Activated naive CD4-positive, alpha-beta T cell treated with anti-CD3 and anti-CD28 coated beads, Interleukin-2, amount 10 ng/mL, durations not matched to agents 7 days and 5 days (primary cell): ENCODE data around the gene LYPD6.

Experiments
- CTCF ChIA-PET: fragments of 350-600 bp; sonication (Branson Sonifier 250); formaldehyde crosslinking; loops from one replicate; lab custom pipeline; 2021; ENCODE audit warnings: antibody characterized with exemption; lab: Charles Lee
- DNase-seq: peaks from one replicate; pipeline ENCODE4 v3.0.0-alpha.2; 2020
- H3K27ac Mint-ChIP-seq: one replicate; pipeline ENCODE4 v1.8.0; 2021; ENCODE audit warnings: mild to moderate bottlenecking, moderate library complexity, mixed read lengths
- H3K27me3 Mint-ChIP-seq: one replicate; pipeline ENCODE4 v1.8.0; 2021; ENCODE audit warnings: mild to moderate bottlenecking, mixed read lengths
- H3K36me3 Mint-ChIP-seq: one replicate; pipeline ENCODE4 v1.8.0; 2021; ENCODE audit warnings: mixed read lengths
- H3K4me1 Mint-ChIP-seq: one replicate; pipeline ENCODE4 v1.8.0; 2021; ENCODE audit warnings: mixed read lengths
- H3K4me3 Mint-ChIP-seq: one replicate; pipeline ENCODE4 v1.8.0; 2021; ENCODE audit warnings: mild to moderate bottlenecking, moderate library complexity, mixed read lengths
- H3K9me3 Mint-ChIP-seq: one replicate; pipeline ENCODE4 v1.8.0; 2021; ENCODE audit warnings: mixed read lengths

Gene LYPD6

GRCh38 chr2:149364839-149365238 lies 34.5 kb downstream of the LYPD6 start:
- H3K4me1 Mint-ChIP-seq: no peaks in the 10 kb centered on the region
- no peaks in the 10 kb centered on the region for H3K27me3 Mint-ChIP-seq
- CTCF ChIA-PET: no interaction called here

DNA sequence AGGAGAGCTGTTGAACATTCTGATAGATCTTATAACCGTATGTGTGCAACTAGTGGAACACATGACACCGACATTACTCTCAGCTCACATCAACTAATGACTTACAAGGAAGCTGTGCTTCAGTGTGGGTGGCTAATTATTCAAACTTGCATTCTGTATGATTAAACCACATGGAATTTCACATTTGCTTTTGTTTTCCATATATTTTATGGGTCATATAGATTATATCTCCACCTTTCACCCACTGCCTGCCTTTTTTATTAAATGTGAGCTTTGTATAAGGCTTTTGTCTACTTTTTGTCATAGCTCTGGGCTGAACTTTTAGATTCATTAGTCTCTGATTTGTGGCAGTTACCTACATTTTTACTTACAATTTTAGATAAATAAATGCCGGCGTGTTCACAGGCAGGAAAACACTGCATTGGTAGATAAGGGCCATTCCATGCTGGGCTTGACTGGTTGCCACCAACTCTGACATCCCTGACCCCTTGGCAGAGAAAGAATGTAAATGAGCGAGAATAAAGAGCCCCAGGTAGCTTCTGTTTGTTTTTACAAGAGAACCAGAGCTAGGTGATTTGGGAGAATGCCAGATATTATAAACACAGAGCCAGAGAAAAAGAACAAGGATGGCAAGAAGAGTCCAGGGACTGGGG lies 35.7 kb downstream of the LYPD6 start:
- Mint-ChIP-seq H3K27ac (no peak overlapping the region), H3K36me3 (no peaks in the 10 kb centered on the region), H3K4me1 (no peaks in the 10 kb centered on the region), H3K9me3 (no peaks in the 10 kb centered on the region), H3K4me3 (no peak overlapping the region), H3K27me3 (no peaks in the 10 kb centered on the region)
- DNase-seq: no peak
- CTCF ChIA-PET: no interaction called here

More at GRCh38 chr2:149364839-149365238, 34.5 kb downstream of the LYPD6 start:
- no peak for DNase-seq
- Mint-ChIP-seq H3K36me3 (no peaks in the 10 kb centered on the region), H3K27ac (no peak overlapping the region), H3K9me3 (no peaks in the 10 kb centered on the region), H3K4me3 (no peak overlapping the region)

DNA sequence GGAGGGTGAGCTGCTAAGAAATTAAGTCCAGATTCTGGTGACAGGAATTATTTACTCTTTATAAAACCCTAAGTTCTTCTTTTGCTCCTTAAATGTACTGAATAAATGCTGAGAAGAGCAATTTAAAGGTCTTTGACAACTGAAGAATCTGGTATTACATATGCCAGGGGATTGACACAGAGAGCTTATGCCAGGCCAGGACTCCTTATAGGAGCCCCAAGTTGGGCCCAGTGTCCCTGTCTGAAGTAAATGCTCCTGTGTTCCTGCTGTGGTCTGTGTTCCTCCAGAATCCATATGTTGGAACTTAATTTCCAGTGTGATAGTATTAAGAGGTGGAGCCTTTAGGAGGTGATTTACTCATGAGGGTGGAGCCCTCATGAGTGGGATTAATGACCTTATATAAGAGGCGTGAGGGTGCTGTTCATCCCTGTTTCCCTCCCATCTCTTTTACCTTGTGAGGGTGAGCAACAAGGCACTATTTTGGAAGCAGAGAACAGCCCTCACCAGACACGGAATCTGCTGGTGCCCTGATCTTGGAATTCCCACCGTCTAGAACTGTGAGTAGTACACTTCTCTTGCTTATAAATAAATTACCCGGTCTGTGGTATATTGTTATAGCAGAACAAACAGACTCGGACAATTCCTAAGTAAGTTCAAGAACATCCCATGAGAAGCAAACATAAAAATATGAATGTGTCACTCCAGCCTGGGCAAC lies 39.8 kb downstream of the LYPD6 start:
- Mint-ChIP-seq H3K4me1 (no peaks in the 10 kb centered on the region), H3K36me3 (no peaks in the 10 kb centered on the region), H3K27ac (no peak overlapping the region), H3K4me3 (no peak overlapping the region), H3K9me3 (no peaks in the 10 kb centered on the region), H3K27me3 (no peaks in the 10 kb centered on the region)
- CTCF ChIA-PET: no interaction called here
- DNase-seq: no peak

DNA sequence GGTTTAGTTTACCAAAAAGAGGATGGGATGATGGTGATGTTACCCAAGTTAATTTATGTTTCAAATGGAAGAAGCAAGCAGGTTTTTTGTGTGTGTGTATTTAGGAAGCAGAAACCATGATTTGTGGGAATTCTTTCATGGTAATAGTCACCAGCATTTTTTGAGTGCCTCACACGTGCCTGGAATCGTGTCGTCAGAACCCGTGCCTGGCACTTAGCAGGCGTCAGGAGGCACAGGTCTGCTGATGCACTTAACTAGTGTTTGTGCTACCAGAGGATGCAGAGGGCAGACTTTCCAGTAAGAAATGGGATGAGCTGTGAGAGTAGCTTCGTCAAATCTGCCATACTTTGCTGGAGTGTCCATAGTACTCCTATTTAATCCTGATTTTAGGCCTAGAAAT lies 41.1 kb downstream of the LYPD6 start:
- Mint-ChIP-seq H3K27ac (no peak overlapping the region), H3K4me3 (no peak overlapping the region), H3K27me3 (no peaks in the 10 kb centered on the region), H3K9me3 (no peaks in the 10 kb centered on the region), H3K4me1 (no peaks in the 10 kb centered on the region), H3K36me3 (no peaks in the 10 kb centered on the region)
- no peak for DNase-seq
- CTCF ChIA-PET: no interaction called here

GRCh38 chr2:149375801-149376361 lies 45.5 kb downstream of the LYPD6 start:
- CTCF ChIA-PET: no interaction called here
- Mint-ChIP-seq H3K27me3 (no peaks in the 10 kb centered on the region), H3K4me3 (no peak overlapping the region), H3K4me1 (no peaks in the 10 kb centered on the region), H3K9me3 (no peaks in the 10 kb centered on the region), H3K36me3 (no peaks in the 10 kb centered on the region), H3K27ac (no peak overlapping the region)
- no peak for DNase-seq

GRCh38 chr2:149380205-149380604 lies 49.8 kb downstream of the LYPD6 start:
- no peaks in the 10 kb centered on the region for H3K36me3 Mint-ChIP-seq
- DNase-seq: no peak
- H3K9me3 Mint-ChIP-seq: no peaks in the 10 kb centered on the region
- CTCF ChIA-PET: no interaction called here
- no peaks in the 10 kb centered on the region for H3K4me1 Mint-ChIP-seq
- no peaks in the 10 kb centered on the region for H3K27me3 Mint-ChIP-seq
- no peak overlapping the region for H3K27ac Mint-ChIP-seq
- H3K4me3 Mint-ChIP-seq: no peak overlapping the region

- DNase-seq: no peak
- H3K27me3 Mint-ChIP-seq: no peaks in the 10 kb centered on the region
- CTCF ChIA-PET: no interaction called here
- no peak overlapping the region for H3K4me3 Mint-ChIP-seq
- no peaks in the 10 kb centered on the region for H3K4me1 Mint-ChIP-seq
- H3K36me3 Mint-ChIP-seq: no peaks in the 10 kb centered on the region
- H3K27ac Mint-ChIP-seq: no peak overlapping the region
- H3K9me3 Mint-ChIP-seq: no peaks in the 10 kb centered on the region
Observed at GRCh38 chr2:149383340-149383739, 53.0 kb downstream of the LYPD6 start.

GRCh38 chr2:149385350-149385749 lies 55.0 kb downstream of the LYPD6 start:
- Mint-ChIP-seq H3K4me3 (no peak overlapping the region), H3K36me3 (no peaks in the 10 kb centered on the region), H3K9me3 (no peaks in the 10 kb centered on the region), H3K4me1 (no peaks in the 10 kb centered on the region), H3K27ac (no peak overlapping the region), H3K27me3 (no peaks in the 10 kb centered on the region)
- DNase-seq: no peak
- CTCF ChIA-PET: no interaction called here

GRCh38 chr2:149387411-149387810 lies 57.0 kb downstream of the LYPD6 start:
- H3K4me1 Mint-ChIP-seq: no peaks in the 10 kb centered on the region
- H3K27ac Mint-ChIP-seq: no peak overlapping the region
- no peaks in the 10 kb centered on the region for H3K36me3 Mint-ChIP-seq
- CTCF ChIA-PET: no interaction called here
- no peaks in the 10 kb centered on the region for H3K9me3 Mint-ChIP-seq
- no peak for DNase-seq
- H3K4me3 Mint-ChIP-seq: no peak overlapping the region
- H3K27me3 Mint-ChIP-seq: no peaks in the 10 kb centered on the region

GRCh38 chr2:149388120-149388816 lies 57.9 kb downstream of the LYPD6 start:
- H3K4me1 Mint-ChIP-seq: no peaks in the 10 kb centered on the region
- no peaks in the 10 kb centered on the region for H3K27me3 Mint-ChIP-seq
- CTCF ChIA-PET: no interaction called here
- H3K36me3 Mint-ChIP-seq: no peaks in the 10 kb centered on the region
- H3K27ac Mint-ChIP-seq: no peak overlapping the region
- no peaks in the 10 kb centered on the region for H3K9me3 Mint-ChIP-seq
- DNase-seq: no peak
- H3K4me3 Mint-ChIP-seq: no peak overlapping the region

DNA sequence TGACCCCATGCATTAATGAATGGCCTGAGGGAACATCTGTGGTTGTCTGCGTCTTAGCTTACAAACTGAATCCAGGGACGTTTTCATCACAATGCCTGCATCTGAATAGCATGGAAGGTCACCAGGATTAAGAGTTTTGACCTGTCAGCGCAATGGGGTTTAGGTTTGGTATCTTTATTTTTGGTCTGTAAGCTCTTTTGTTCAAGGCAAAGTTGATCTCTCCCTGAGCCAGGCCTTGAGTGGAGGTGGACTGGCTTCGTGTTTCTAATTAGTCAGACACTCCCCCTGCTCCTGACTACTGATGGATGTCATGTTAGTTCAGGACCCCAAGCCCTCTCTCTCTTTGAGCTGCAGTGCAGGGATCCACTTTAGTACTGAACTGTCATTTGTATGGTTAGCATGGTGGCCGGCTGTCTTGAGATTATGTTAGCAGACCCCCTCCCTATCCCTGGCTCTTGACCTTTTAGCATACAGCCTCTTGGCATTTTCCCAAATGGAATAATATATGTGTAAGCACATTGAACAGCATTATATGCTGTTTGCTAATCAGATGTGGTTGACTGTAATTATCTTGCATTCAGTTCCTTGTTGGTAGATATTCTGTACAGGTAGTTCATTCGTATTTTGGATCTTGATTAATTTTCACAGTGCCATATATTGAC lies 59.2 kb downstream of the LYPD6 start:
- Mint-ChIP-seq H3K4me3 (no peak overlapping the region), H3K27me3 (no peaks in the 10 kb centered on the region), H3K4me1 (no peaks in the 10 kb centered on the region), H3K27ac (no peak overlapping the region), H3K9me3 (no peaks in the 10 kb centered on the region), H3K36me3 (no peaks in the 10 kb centered on the region)
- DNase-seq: no peak
- CTCF ChIA-PET: no interaction called here

DNA sequence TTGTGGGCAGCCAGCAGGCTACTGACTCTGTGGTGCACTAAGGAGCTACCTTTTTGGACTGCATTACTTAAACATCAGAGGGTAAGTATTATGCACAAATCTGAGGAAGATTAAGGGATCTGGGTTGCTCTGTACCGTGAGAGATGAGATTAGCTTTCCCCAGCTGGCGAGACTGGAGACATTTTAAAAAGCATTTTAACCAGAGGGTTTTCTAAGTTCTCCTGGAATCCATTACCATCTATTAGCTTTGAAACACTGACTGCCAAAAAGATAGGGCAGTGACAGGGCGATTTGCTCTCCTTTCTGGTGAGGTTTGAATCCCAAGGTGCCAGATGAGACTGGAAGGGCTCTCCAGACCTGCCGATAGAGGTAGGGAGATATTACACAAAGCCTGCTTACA lies 63.2 kb downstream of the LYPD6 start:
- H3K4me3 Mint-ChIP-seq: no peak overlapping the region
- H3K27me3 Mint-ChIP-seq: peaks cover 4% of the 10 kb centered on the region
- DNase-seq: no peak
- H3K36me3 Mint-ChIP-seq: no peaks in the 10 kb centered on the region
- CTCF ChIA-PET: no interaction called here
- H3K27ac Mint-ChIP-seq: no peak overlapping the region
- H3K9me3 Mint-ChIP-seq: no peaks in the 10 kb centered on the region
- H3K4me1 Mint-ChIP-seq: no peaks in the 10 kb centered on the region

DNA sequence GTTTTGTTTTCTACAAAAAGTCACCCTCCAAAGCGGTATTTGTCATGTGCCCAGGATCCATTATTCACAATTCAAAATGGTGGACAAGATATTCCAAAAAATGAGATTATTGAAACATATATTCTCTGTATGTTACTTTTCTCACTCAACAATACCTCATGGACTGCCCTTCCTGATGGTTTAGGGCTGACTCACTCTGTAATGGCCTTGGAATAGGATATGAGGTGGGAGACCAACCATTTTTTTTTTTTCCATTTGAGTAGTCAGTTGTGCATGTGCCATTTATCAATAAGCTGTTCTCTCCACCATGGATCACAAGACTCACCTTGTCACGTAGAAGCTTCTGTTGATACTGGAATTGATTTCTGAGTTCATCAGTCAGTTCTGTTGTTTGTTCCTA lies 64.5 kb downstream of the LYPD6 start:
- Mint-ChIP-seq H3K36me3 (no peaks in the 10 kb centered on the region), H3K9me3 (no peaks in the 10 kb centered on the region), H3K27me3 (peaks cover 4% of the 10 kb centered on the region), H3K4me1 (no peaks in the 10 kb centered on the region), H3K27ac (no peak overlapping the region), H3K4me3 (no peak overlapping the region)
- DNase-seq: no peak
- CTCF ChIA-PET: no interaction called here

DNA sequence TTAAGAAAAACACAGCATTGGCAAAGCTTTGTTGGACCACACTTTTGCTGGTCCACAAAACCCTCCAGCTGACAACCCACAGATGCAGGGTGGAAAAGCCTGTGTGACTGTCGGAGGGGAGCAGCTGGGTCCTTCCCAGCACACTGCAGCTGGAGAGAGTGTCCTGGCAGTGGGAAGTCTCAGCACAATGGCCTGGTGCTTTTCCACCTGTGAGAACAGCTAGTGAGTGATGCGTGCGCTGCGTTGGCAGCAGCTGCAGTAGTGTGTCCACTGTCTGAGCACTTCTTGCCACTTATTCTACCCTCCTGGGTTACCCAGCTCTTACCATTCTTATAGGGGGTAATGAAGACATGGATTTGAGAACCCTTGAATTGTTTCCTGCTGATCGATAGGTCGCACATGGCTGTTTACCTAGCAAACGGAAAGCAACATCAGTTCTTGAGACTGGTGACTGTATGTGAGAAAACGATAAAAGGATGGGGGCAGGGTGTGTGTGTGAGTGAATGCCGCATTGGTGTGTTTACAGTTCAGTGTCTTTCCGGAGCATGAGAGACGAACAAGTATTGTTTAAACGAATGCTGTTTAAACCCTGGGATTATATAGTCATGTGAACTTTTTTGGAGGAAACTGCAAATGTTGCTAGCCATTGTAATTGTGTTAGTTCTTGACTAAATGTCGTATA lies 69.7 kb downstream of the LYPD6 start:
- DNase-seq: no peak
- peaks cover 1% of the 10 kb centered on the region for H3K9me3 Mint-ChIP-seq
- CTCF ChIA-PET: interaction anchor here (0.6 kb wide), 1 partner anchor 1630 kb away, joined by 3 read pairs; no protein-coding TSS in a partner anchor
- no peaks in the 10 kb centered on the region for H3K4me1 Mint-ChIP-seq
- no peak overlapping the region for H3K4me3 Mint-ChIP-seq
- H3K27ac Mint-ChIP-seq: no peak overlapping the region
- H3K36me3 Mint-ChIP-seq: no peaks in the 10 kb centered on the region
- peaks cover 4% of the 10 kb centered on the region for H3K27me3 Mint-ChIP-seq
